Measurements from ENCODE around the gene PRDM2. TPM values are rescaled to one million over a fixed set of nuclear protein-coding genes. Genes with fewer than 3 reads are reported as not detected.

PRDM2 gene
- total and polyA plus RNA-seq, 2 of the 13 experiments (the other 11 are each of a cell fraction or from before 2014, with no cell fraction given): 4.0 to 6.5 TPM

DNA sequence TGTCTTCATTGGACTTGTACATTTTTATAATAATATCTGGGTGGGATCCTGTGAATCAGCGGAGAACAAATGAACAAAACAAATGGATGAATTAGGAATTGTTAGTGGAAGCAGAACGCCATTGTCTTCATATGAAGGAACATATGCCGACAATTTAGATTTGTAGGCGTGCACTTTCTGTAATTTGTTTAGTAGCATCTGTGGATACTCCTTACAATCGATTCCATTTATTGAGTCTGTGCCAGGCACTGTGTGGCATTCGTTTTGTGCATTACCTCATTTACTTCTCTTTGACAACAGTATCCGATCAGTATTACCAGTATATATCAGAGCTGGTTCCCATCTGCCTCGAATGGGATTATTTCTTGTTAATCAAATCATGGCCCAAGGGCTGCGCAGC is 61.9 kb downstream of the PRDM2 start:
- no peaks in the 10 kb centered on the region for H3K9me3 ChIP-seq (ENCODE audit: low read length)
- ChIA-PET CTCF (ENCODE audit: low intra/inter-chr PET ratio, low total read pairs) (no interaction called here), POLR2A (no interaction called here)
- peaks cover 15% of the 10 kb centered on the region for H3K4me1 ChIP-seq (ENCODE audit: insufficient read depth, low read length)
- H3K79me2 ChIP-seq (ENCODE audit: insufficient read depth, low read length): peaks cover 67% of the 10 kb centered on the region
- DNase-seq (ENCODE audit: low spot score) (no peak), ATAC-seq (no peak), FAIRE-seq (no peak)
- H3K36me3 ChIP-seq (replicated peaks in 1 of 2; ENCODE audit: control insufficient read depth in 1 of 2, insufficient read depth in 2 of 2, low read length in 2 of 2): no peaks in the 10 kb centered on the region
- in situ Hi-C loops (cut with HindIII; ENCODE audit: extremely low pct_ligation_motif_present, low pct_unique_long_range_greater_than_20kb): no loop called here
- BruUV-seq (replicated peaks): no TSS peak
- peaks cover 6% of the 10 kb centered on the region; the same call in 1 of the 2 replicates for H4K20me1 ChIP-seq (ENCODE audit: insufficient read depth, low read length)
- TF ChIP-seq ZNF232 (CRISPR knock-in tag; IDR thresholded peaks at IDR 0.05; ENCODE audit: borderline replicate concordance) (no peak), KDM3A (CRISPR knock-in tag; IDR thresholded peaks at IDR 0.05; ENCODE audit: low read depth) (no peak), TP53 (CRISPR knock-in tag; conservative IDR thresholded peaks at IDR 0.05) (no peak), ZNF552 (CRISPR knock-in tag; IDR thresholded peaks at IDR 0.05; ENCODE audit: borderline replicate concordance) (no peak), ZKSCAN8 (CRISPR knock-in tag; IDR thresholded peaks at IDR 0.05; ENCODE audit: borderline replicate concordance) (no peak), ZNF251 (CRISPR knock-in tag; IDR thresholded peaks at IDR 0.05) (no peak), SIN3A (IDR thresholded peaks at IDR 0.05; ENCODE audit: borderline replicate concordance, low read depth, low read length) (no peak)
- TF ChIP-seq, protein P1, sequence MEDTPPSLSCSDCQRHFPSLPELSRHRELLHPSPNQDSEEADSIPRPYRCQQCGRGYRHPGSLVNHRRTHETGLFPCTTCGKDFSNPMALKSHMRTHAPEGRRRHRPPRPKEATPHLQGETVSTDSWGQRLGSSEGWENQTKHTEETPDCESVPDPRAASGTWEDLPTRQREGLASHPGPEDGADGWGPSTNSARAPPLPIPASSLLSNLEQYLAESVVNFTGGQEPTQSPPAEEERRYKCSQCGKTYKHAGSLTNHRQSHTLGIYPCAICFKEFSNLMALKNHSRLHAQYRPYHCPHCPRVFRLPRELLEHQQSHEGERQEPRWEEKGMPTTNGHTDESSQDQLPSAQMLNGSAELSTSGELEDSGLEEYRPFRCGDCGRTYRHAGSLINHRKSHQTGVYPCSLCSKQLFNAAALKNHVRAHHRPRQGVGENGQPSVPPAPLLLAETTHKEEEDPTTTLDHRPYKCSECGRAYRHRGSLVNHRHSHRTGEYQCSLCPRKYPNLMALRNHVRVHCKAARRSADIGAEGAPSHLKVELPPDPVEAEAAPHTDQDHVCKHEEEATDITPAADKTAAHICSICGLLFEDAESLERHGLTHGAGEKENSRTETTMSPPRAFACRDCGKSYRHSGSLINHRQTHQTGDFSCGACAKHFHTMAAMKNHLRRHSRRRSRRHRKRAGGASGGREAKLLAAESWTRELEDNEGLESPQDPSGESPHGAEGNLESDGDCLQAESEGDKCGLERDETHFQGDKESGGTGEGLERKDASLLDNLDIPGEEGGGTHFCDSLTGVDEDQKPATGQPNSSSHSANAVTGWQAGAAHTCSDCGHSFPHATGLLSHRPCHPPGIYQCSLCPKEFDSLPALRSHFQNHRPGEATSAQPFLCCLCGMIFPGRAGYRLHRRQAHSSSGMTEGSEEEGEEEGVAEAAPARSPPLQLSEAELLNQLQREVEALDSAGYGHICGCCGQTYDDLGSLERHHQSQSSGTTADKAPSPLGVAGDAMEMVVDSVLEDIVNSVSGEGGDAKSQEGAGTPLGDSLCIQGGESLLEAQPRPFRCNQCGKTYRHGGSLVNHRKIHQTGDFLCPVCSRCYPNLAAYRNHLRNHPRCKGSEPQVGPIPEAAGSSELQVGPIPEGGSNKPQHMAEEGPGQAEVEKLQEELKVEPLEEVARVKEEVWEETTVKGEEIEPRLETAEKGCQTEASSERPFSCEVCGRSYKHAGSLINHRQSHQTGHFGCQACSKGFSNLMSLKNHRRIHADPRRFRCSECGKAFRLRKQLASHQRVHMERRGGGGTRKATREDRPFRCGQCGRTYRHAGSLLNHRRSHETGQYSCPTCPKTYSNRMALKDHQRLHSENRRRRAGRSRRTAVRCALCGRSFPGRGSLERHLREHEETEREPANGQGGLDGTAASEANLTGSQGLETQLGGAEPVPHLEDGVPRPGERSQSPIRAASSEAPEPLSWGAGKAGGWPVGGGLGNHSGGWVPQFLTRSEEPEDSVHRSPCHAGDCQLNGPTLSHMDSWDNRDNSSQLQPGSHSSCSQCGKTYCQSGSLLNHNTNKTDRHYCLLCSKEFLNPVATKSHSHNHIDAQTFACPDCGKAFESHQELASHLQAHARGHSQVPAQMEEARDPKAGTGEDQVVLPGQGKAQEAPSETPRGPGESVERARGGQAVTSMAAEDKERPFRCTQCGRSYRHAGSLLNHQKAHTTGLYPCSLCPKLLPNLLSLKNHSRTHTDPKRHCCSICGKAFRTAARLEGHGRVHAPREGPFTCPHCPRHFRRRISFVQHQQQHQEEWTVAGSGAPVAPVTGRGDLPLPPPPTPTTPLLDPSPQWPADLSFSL (CRISPR knock-in tag; IDR thresholded peaks at IDR 0.05): no peak
- TF ChIP-seq, protein P2, sequence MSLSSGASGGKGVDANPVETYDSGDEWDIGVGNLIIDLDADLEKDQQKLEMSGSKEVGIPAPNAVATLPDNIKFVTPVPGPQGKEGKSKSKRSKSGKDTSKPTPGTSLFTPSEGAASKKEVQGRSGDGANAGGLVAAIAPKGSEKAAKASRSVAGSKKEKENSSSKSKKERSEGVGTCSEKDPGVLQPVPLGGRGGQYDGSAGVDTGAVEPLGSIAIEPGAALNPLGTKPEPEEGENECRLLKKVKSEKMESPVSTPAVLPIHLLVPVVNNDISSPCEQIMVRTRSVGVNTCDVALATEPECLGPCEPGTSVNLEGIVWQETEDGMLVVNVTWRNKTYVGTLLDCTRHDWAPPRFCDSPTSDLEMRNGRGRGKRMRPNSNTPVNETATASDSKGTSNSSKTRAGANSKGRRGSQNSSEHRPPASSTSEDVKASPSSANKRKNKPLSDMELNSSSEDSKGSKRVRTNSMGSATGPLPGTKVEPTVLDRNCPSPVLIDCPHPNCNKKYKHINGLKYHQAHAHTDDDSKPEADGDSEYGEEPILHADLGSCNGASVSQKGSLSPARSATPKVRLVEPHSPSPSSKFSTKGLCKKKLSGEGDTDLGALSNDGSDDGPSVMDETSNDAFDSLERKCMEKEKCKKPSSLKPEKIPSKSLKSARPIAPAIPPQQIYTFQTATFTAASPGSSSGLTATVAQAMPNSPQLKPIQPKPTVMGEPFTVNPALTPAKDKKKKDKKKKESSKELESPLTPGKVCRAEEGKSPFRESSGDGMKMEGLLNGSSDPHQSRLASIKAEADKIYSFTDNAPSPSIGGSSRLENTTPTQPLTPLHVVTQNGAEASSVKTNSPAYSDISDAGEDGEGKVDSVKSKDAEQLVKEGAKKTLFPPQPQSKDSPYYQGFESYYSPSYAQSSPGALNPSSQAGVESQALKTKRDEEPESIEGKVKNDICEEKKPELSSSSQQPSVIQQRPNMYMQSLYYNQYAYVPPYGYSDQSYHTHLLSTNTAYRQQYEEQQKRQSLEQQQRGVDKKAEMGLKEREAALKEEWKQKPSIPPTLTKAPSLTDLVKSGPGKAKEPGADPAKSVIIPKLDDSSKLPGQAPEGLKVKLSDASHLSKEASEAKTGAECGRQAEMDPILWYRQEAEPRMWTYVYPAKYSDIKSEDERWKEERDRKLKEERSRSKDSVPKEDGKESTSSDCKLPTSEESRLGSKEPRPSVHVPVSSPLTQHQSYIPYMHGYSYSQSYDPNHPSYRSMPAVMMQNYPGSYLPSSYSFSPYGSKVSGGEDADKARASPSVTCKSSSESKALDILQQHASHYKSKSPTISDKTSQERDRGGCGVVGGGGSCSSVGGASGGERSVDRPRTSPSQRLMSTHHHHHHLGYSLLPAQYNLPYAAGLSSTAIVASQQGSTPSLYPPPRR (CRISPR knock-in tag; IDR thresholded peaks at IDR 0.05; ENCODE audit: borderline replicate concordance): no peak
- TF ChIP-seq, protein P3, sequence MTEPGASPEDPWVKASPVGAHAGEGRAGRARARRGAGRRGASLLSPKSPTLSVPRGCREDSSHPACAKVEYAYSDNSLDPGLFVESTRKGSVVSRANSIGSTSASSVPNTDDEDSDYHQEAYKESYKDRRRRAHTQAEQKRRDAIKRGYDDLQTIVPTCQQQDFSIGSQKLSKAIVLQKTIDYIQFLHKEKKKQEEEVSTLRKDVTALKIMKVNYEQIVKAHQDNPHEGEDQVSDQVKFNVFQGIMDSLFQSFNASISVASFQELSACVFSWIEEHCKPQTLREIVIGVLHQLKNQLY (CRISPR knock-in tag; IDR thresholded peaks at IDR 0.05): no peak
- H3K4me2 ChIP-seq (ENCODE audit: low read depth, low read length): no peak overlapping the region
- no peak overlapping the region for H3K27ac ChIP-seq (ENCODE audit: extremely low read length, insufficient read depth, low read length)
- WGBS (ENCODE audit: low lambda C conversion rate): 96% methylated on average over 9 of the region's 9 CpGs
- intact Hi-C loops (cut with micrococcal nuclease; ENCODE audit: unreplicated experiment): no loop called here
- no peaks in the 10 kb centered on the region for H3K27me3 ChIP-seq (ENCODE audit: control insufficient read depth in 1 of 2, insufficient read depth in 2 of 2, low read length in 2 of 2)
- H3K4me3 ChIP-seq (replicated peaks in 1 of 3; ENCODE audit: insufficient read depth in 1 of 3, low read depth in 2 of 3, low read length in 3 of 3): no peak overlapping the region
- no peak overlapping the region for H2AFZ ChIP-seq (ENCODE audit: low read length)
- no peak overlapping the region for H3K9ac ChIP-seq (ENCODE audit: insufficient read depth, low read depth, low read length)

All from HepG2 (cell line).